ENCODE measurements around the gene RPS6KA2. TPM values are rescaled to one million over a fixed set of nuclear protein-coding genes. Genes with fewer than 3 reads are reported as not detected.

Gene RPS6KA2
- total RNA-seq, 1 experiment from 2014 or later: 12.3 TPM

DNA sequence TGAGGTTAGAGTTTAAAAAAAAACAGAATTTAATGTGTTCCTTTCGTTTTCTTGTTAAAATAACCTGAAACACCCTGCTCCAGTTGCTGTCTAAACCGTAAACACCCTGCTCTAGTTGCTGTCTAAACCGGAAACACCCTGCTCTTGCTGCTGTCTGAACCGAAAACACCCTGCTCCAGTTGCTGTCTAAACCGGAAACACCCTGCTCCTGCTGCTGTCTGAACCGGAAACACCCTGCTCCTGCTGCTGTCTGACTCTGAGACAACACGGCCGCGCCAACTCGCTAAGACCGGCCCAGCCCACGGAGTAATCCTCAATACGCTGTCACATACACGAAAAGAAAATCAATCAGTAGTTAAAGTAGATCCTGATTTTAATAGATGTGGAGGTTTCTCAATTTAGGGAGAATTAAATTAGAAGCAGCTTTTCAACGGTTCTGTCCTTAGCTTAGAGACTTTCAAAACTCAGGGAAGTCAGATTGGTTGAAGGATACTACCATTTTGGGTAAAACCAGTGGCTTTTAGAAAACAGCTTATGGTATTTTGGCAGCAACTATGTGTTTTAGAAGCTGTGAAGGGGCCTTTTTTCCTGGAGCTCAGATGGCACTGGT, 138.9 kb downstream of the RPS6KA2 start:
- Histone ChIP-seq H3K4me1 (ENCODE audit: insufficient read depth, low read length) (peaks cover 8% of the 10 kb centered on the region), H2BK15ac (ENCODE audit: low read depth, low read length) (no peak overlapping the region), H3K18ac (ENCODE audit: insufficient read length, low read depth, low read length) (no peak overlapping the region), H3K14ac (ENCODE audit: insufficient read depth, low read length) (no peak overlapping the region), H2BK5ac (ENCODE audit: insufficient read length, low read length) (no peak overlapping the region), H3K4ac (ENCODE audit: low read depth, low read length) (no peak overlapping the region), H2BK12ac (ENCODE audit: insufficient read length, low read depth, low read length) (no peak overlapping the region), H3K27me3 (ENCODE audit: insufficient read depth, low read length) (no peaks in the 10 kb centered on the region), H3K4me2 (ENCODE audit: insufficient read depth, insufficient read length, low read length) (no peak overlapping the region), H3K23me2 (ENCODE audit: insufficient read length, low read depth, low read length, poor library complexity, severe bottlenecking) (no peaks in the 10 kb centered on the region), H4K91ac (ENCODE audit: insufficient read length, low read depth, low read length) (no peak overlapping the region), H4K5ac (ENCODE audit: insufficient read length, low read depth, low read length) (no peak overlapping the region), H3K9me3 (ENCODE audit: control insufficient read depth, low read depth, low read length) (no peaks in the 10 kb centered on the region), H4K8ac (replicated peaks; ENCODE audit: insufficient read length, low read depth, low read length) (no peak overlapping the region), H2AK5ac (ENCODE audit: insufficient read length, low read length) (no peak overlapping the region), H2AFZ (ENCODE audit: low read length) (no peak overlapping the region), H3K27ac (ENCODE audit: insufficient read length, low read depth, low read length) (no peak overlapping the region), H3K79me1 (ENCODE audit: insufficient read depth, low read depth, low read length, poor library complexity, severe bottlenecking) (no peaks in the 10 kb centered on the region), H3K56ac (ENCODE audit: insufficient read length, low read depth, low read length) (no peak overlapping the region), H3K9ac (ENCODE audit: extremely low read depth, insufficient read length, low read length) (no peak overlapping the region), H2BK20ac (ENCODE audit: low read depth, low read length, poor library complexity, severe bottlenecking) (no peak overlapping the region), H4K20me1 (ENCODE audit: control insufficient read depth, insufficient read depth, insufficient read length) (no peaks in the 10 kb centered on the region), H2BK120ac (ENCODE audit: low read depth, low read length, poor library complexity, severe bottlenecking) (no peak overlapping the region), H3K23ac (ENCODE audit: insufficient read length, low read depth, low read length) (no peak overlapping the region), H3K79me2 (ENCODE audit: insufficient read depth, low read length) (no peaks in the 10 kb centered on the region), H3T11ph (ENCODE audit: low read length) (no peak overlapping the region)
- H3K27me3 Mint-ChIP-seq (ENCODE audit: low read depth): no peaks in the 10 kb centered on the region
- no peaks in the 10 kb centered on the region for H3K9me3 Mint-ChIP-seq
- WGBS (ENCODE audit: extremely low coverage, insufficient read length, low lambda C conversion rate): no CpG with 5 or more reads among the region's 15 CpGs
- H3K4me1 Mint-ChIP-seq: peaks cover 21 to 22% of the 10 kb centered on the region in 2 experiments
- DNase-seq: no peak
- TF ChIP-seq, protein P1, sequence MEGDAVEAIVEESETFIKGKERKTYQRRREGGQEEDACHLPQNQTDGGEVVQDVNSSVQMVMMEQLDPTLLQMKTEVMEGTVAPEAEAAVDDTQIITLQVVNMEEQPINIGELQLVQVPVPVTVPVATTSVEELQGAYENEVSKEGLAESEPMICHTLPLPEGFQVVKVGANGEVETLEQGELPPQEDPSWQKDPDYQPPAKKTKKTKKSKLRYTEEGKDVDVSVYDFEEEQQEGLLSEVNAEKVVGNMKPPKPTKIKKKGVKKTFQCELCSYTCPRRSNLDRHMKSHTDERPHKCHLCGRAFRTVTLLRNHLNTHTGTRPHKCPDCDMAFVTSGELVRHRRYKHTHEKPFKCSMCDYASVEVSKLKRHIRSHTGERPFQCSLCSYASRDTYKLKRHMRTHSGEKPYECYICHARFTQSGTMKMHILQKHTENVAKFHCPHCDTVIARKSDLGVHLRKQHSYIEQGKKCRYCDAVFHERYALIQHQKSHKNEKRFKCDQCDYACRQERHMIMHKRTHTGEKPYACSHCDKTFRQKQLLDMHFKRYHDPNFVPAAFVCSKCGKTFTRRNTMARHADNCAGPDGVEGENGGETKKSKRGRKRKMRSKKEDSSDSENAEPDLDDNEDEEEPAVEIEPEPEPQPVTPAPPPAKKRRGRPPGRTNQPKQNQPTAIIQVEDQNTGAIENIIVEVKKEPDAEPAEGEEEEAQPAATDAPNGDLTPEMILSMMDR (conservative IDR thresholded peaks at IDR 0.05): no peak
- peaks cover 12 to 18% (median 14%) of the 10 kb centered on the region in 3 experiments for H3K36me3 Mint-ChIP-seq (ENCODE audit: insufficient read depth in 1 of 3, low read depth in 3 of 3)
- peak overlapping the region in 2 of 3 experiments; percentile 12 to 85; a peak in 3 of 7 replicates for H3K27ac Mint-ChIP-seq
- H3K4me3 Mint-ChIP-seq: no peak overlapping the region
